SK-N-SH treated with all-trans-retinoic acid at 6 μM for 48 hours (cell line): Measurements from ENCODE around the gene QSOX2.

Experiments used
- ATAC-seq: fragments of 200-7000 bp; cut with Tn5 transposase; 3 replicates; pipeline ENCODE4 v1.9.1; 2020; ENCODE audit warnings: mild to moderate bottlenecking, moderate library complexity
- ARNTL ChIP-seq: fragments of 450-650 bp; formaldehyde crosslinking; IDR thresholded peaks from 2 replicates; pipeline ENCODE4 v1.5.0; 2020; ENCODE audit warnings: low read depth, mild to moderate bottlenecking, moderate library complexity, borderline replicate concordance
- BACH2 ChIP-seq: fragments of 250-450 bp; sonication (Bioruptor Pico); IDR thresholded peaks from 2 replicates; pipeline ENCODE4 v1.9.0; 2021; ENCODE audit warnings: mild to moderate bottlenecking, borderline replicate concordance
- CREB5 ChIP-seq: fragments of 250-450 bp; sonication (Bioruptor Pico); IDR thresholded peaks from 2 replicates; pipeline ENCODE4 v1.5.1; 2020; ENCODE audit warnings: low read depth, mild to moderate bottlenecking, moderate library complexity
- CSDC2 ChIP-seq: fragments of 250-450 bp; sonication (Bioruptor Pico); IDR thresholded peaks from 2 replicates; pipeline ENCODE4 v1.5.0; 2020; ENCODE audit warnings: mild to moderate bottlenecking, moderate library complexity
- CSRNP3 ChIP-seq: fragments of 250-450 bp; sonication (Bioruptor Pico); IDR thresholded peaks from 2 replicates; pipeline ENCODE4 v1.5.1; 2021; ENCODE audit warnings: mild to moderate bottlenecking, moderate library complexity
- ESRRG ChIP-seq: fragments of 250-450 bp; sonication (Bioruptor Pico); IDR thresholded peaks from 2 replicates; pipeline ENCODE4 v1.6.1; 2021; ENCODE audit warnings: mild to moderate bottlenecking
- GLIS3 ChIP-seq: fragments of 250-450 bp; sonication (Bioruptor Pico); IDR thresholded peaks from 2 replicates; pipeline ENCODE4 v1.5.0; 2020; ENCODE audit warnings: mild to moderate bottlenecking, moderate library complexity
- OSR1 ChIP-seq: fragments of 250-450 bp; sonication (Bioruptor Pico); IDR thresholded peaks from 2 replicates; pipeline ENCODE4 v1.8.0; 2022; ENCODE audit warnings: moderate library complexity, mild to moderate bottlenecking, inconsistent platforms
- POU6F1 ChIP-seq: fragments of 250-450 bp; sonication (Bioruptor Pico); IDR thresholded peaks from 2 replicates; pipeline ENCODE4 v1.8.0; 2021; ENCODE audit warnings: low read depth, mild to moderate bottlenecking, moderate library complexity, borderline replicate concordance
- RARB ChIP-seq: fragments of 250-450 bp; sonication (Bioruptor Pico); IDR thresholded peaks from 2 replicates; pipeline ENCODE4 v1.8.0; 2021; ENCODE audit warnings: mild to moderate bottlenecking, moderate library complexity
- SNAI2 ChIP-seq: fragments of 250-450 bp; sonication (Bioruptor Pico); IDR thresholded peaks from 2 replicates; pipeline ENCODE4 v1.5.0; 2020; ENCODE audit warnings: mild to moderate bottlenecking, moderate library complexity
- TCF4 ChIP-seq: fragments of 250-450 bp; sonication (Bioruptor Pico); IDR thresholded peaks from 2 replicates; pipeline ENCODE4 v1.8.0; 2021; ENCODE audit warnings: mild to moderate bottlenecking, moderate library complexity, borderline replicate concordance
- TOX ChIP-seq: fragments of 250-450 bp; sonication (Bioruptor Pico); IDR thresholded peaks from 2 replicates; pipeline ENCODE4 v1.8.0; 2021; ENCODE audit warnings: mild to moderate bottlenecking, moderate library complexity, borderline replicate concordance
- TSHZ2 ChIP-seq: fragments of 250-450 bp; sonication (Bioruptor Pico); IDR thresholded peaks from 2 replicates; pipeline ENCODE4 v1.5.0; 2020; ENCODE audit warnings: mild to moderate bottlenecking, moderate library complexity
- ZFP3 ChIP-seq: fragments of 250-450 bp; sonication (Bioruptor Pico); IDR thresholded peaks from 2 replicates; pipeline ENCODE4 v1.5.0; 2020; ENCODE audit warnings: mild to moderate bottlenecking, moderate library complexity
- ZNF565 ChIP-seq: fragments of 450-650 bp; formaldehyde crosslinking; conservative IDR thresholded peaks from 2 replicates; pipeline ENCODE4 v1.5.0; 2020; ENCODE audit warnings: low read depth, mild to moderate bottlenecking, moderate library complexity
- ZNF70 ChIP-seq: fragments of 450-650 bp; formaldehyde crosslinking; IDR thresholded peaks from 2 replicates; pipeline ENCODE4 v1.5.0; 2020; ENCODE audit warnings: mild to moderate bottlenecking, moderate library complexity
- ZNF8 ChIP-seq: fragments of 450-650 bp; formaldehyde crosslinking; IDR thresholded peaks from 2 replicates; pipeline ENCODE4 v1.5.0; 2020; ENCODE audit warnings: mild to moderate bottlenecking, moderate library complexity

The QSOX2 gene

GRCh38 chr9:136193127-136193890, 52.3 kb downstream of the QSOX2 start:
- no peak for ATAC-seq
- no peak for TF ChIP-seq TCF4

GRCh38 chr9:136192289-136193126, 53.1 kb downstream of the QSOX2 start:
- TF ChIP-seq SNAI2 (CRISPR knock-in tag) (no peak), ARNTL (CRISPR knock-in tag) (no peak), ZNF8 (CRISPR knock-in tag) (no peak), ZNF70 (CRISPR knock-in tag) (no peak), GLIS3 (CRISPR knock-in tag) (no peak), TOX (CRISPR knock-in tag) (no peak), ZNF565 (CRISPR knock-in tag) (no peak), ESRRG (CRISPR knock-in tag) (no peak), POU6F1 (no peak), OSR1 (CRISPR knock-in tag) (no peak), CSRNP3 (CRISPR knock-in tag) (no peak), ZFP3 (CRISPR knock-in tag) (no peak), RARB (CRISPR knock-in tag) (no peak)
- no peak for ATAC-seq

- no peak for ATAC-seq
- no peak for TF ChIP-seq TSHZ2 (CRISPR knock-in tag)
- TF ChIP-seq CSRNP3 (CRISPR knock-in tag): no peak
- TF ChIP-seq POU6F1: no peak
- no peak for TF ChIP-seq TCF4
- no peak for TF ChIP-seq ESRRG (CRISPR knock-in tag)
- no peak for TF ChIP-seq BACH2
- TF ChIP-seq ZNF8 (CRISPR knock-in tag): no peak
- no peak for TF ChIP-seq CREB5 (CRISPR knock-in tag)
- TF ChIP-seq CSDC2 (CRISPR knock-in tag): no peak
- TF ChIP-seq TOX (CRISPR knock-in tag): no peak
- TF ChIP-seq ZNF70 (CRISPR knock-in tag): no peak
These were observed 53.7 kb downstream of the QSOX2 start for GRCh38 chr9:136191960-136192286.
